Activated B cell treated with CpG ODN at 0.5 μM for 24 hours (primary cell): Measurements from ENCODE around the gene MRPL23. TPM values are rescaled to one million over a fixed set of nuclear protein-coding genes. Genes with fewer than 3 reads are reported as not detected.

ENCODE experiments used
- ATAC-seq: fragments of 200-7000 bp; cut with Tn5 transposase; one replicate; pipeline ENCODE4 v1.10.0; 2021; ENCODE audit warnings: low read depth, mild to moderate bottlenecking, moderate library complexity
- CTCF ChIA-PET: fragments of 350-600 bp; sonication (Branson Sonifier 250); formaldehyde crosslinking; loops from one replicate; lab custom pipeline; 2021; ENCODE audit warnings: antibody characterized with exemption; lab: Charles Lee
- POLR2A ChIA-PET: fragments of 350-600 bp; sonication (Branson Sonifier 250); formaldehyde crosslinking; loops from one replicate; lab custom pipeline; 2021; ENCODE audit warnings: antibody characterized with exemption; lab: Charles Lee
- DNase-seq: peaks from one replicate; pipeline ENCODE4 v3.0.0; 2022
- H3K27ac Mint-ChIP-seq: one replicate; pipeline ENCODE4 v1.8.0; 2020; ENCODE audit warnings: mixed read lengths
- H3K27me3 Mint-ChIP-seq: one replicate; pipeline ENCODE4 v1.8.0; 2021; ENCODE audit warnings: mixed read lengths
- H3K36me3 Mint-ChIP-seq: one replicate; pipeline ENCODE4 v1.8.0; 2021; ENCODE audit warnings: low read depth, mixed read lengths
- H3K4me1 Mint-ChIP-seq: one replicate; pipeline ENCODE4 v1.8.0; 2021; ENCODE audit warnings: mixed read lengths
- H3K4me3 Mint-ChIP-seq: one replicate; pipeline ENCODE4 v1.8.0; 2020; ENCODE audit warnings: mild to moderate bottlenecking, mixed read lengths
- H3K9me3 Mint-ChIP-seq: one replicate; pipeline ENCODE4 v1.8.0; 2020; ENCODE audit warnings: mixed read lengths
- intact Hi-C: fragments of 100-400 bp; cut with micrococcal nuclease; formaldehyde crosslinking; loops from one replicate; pipeline ENCODE4 v1.15.1; 2024
- total RNA-seq: library from RNA; stranded (reverse); gene quantifications from 2 replicates; pipeline ENCODE4 v1.2.3, GENCODE V29; 2022
- TF ChIP-seq, protein P1 (sequence below): fragments of 200-600 bp; IDR thresholded peaks from one replicate; pipeline ENCODE4 v1.8.0; 2022; ENCODE audit warnings: antibody characterized with exemption, mild to moderate bottlenecking

The MRPL23 gene
- total RNA-seq, 1 donor from 2014 or later, result 89.8 TPM

DNA sequence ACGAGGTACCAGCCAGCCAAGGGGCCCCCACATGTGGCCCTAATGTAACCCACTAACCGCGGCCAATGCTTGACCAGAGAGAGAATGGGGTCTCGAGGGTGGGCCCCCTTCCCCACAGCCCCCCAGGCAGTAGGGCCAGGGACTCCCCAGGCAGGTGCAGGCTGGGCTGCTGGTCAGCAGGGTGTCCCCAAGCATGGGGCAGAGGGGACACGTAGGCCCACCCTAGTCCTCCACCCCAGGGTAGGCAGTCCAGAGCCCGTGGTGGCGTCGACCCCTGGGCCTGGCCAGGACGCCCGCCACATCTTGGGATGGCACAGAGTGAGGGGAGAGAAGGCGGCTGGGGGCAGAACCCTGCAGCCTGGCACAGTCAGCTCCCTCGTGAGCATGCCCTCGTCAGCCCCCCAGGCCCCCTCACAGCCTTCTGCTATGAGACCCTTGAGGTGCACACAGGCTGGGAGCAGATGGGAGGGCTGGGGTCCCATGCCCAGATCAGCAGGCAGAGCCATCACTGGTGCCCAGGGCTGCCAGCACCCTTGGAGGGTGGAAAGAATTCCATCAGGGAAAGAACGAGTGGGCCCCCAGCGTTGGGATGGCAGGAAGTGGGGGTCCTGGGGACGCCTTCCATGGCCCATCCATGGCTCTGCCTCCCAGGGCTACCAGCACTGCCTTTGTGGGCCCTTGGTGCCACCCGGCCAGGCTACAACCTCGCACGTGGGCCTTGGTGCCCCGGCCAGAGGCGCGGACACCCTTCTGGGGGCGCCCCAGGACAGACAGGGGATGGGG is 21.6 kb upstream of the MRPL23 start:
- H3K9me3 Mint-ChIP-seq, result no peaks in the 10 kb centered on the region
- no peaks in the 10 kb centered on the region for H3K36me3 Mint-ChIP-seq
- ChIA-PET POLR2A (no interaction called here), CTCF (no interaction called here)
- H3K4me1 Mint-ChIP-seq, result no peaks in the 10 kb centered on the region
- no peak for DNase-seq
- intact Hi-C loops, result no loop called here
- TF ChIP-seq, protein P1, sequence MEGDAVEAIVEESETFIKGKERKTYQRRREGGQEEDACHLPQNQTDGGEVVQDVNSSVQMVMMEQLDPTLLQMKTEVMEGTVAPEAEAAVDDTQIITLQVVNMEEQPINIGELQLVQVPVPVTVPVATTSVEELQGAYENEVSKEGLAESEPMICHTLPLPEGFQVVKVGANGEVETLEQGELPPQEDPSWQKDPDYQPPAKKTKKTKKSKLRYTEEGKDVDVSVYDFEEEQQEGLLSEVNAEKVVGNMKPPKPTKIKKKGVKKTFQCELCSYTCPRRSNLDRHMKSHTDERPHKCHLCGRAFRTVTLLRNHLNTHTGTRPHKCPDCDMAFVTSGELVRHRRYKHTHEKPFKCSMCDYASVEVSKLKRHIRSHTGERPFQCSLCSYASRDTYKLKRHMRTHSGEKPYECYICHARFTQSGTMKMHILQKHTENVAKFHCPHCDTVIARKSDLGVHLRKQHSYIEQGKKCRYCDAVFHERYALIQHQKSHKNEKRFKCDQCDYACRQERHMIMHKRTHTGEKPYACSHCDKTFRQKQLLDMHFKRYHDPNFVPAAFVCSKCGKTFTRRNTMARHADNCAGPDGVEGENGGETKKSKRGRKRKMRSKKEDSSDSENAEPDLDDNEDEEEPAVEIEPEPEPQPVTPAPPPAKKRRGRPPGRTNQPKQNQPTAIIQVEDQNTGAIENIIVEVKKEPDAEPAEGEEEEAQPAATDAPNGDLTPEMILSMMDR, result no peak
- peaks cover 19% of the 10 kb centered on the region for H3K27me3 Mint-ChIP-seq
- H3K4me3 Mint-ChIP-seq, result no peak overlapping the region
- H3K27ac Mint-ChIP-seq, result no peak overlapping the region
- no peak for ATAC-seq

GRCh38 chr11:1926156-1927025 is 20.7 kb upstream of the MRPL23 start:
- ATAC-seq, result no peak
- no peak for DNase-seq
- TF ChIP-seq, protein P1, result no peak
- Mint-ChIP-seq H3K9me3 (no peaks in the 10 kb centered on the region), H3K27me3 (peaks cover 19% of the 10 kb centered on the region), H3K27ac (no peak overlapping the region), H3K36me3 (no peaks in the 10 kb centered on the region), H3K4me1 (no peaks in the 10 kb centered on the region), H3K4me3 (no peak overlapping the region)
- intact Hi-C loops, result no loop called here
- ChIA-PET CTCF (no interaction called here), POLR2A (no interaction called here)

DNA sequence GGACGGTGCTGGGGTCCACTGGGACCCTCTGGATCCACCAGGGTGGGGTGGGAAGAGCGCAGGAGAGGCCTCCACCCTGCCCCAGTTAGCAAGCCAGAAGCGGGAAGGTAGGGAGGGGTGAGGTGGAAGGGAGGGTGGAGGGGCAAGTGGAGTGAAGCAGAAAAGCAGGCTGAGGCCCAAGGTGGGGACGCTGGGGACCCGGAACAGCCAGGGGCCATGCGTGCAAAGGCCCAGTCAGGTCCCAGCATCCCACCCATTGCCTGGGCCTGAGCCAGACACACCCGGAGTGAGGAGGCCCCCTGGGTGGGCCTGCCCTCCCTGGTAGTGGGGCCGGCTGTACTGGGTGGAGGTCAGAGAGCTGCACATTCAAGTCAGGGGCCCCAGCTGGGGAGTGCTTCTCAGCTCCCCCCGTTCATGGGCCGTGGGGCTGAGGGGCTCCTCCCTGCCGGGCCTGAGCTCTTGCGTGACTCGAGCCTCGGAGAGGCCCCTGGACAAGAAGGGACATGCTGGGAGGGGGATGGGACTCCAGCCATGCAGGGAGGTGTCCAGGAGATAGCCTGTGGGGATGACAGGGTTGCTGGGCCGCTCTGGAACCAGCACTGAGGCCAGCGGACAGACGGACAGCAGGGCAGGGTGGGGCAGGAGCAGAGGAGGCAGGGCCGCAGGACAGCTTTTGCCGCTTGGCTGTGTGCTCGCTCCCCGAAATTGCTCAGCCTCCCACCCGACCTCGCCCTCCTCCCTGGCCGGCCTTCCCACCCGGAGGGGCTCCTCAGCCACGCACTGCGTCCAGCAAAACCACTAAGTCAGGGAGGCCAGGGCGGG is 19.9 kb upstream of the MRPL23 start:
- POLR2A ChIA-PET, result no interaction called here
- Mint-ChIP-seq H3K27ac (no peak overlapping the region), H3K36me3 (no peaks in the 10 kb centered on the region), H3K4me3 (no peak overlapping the region), H3K27me3 (peaks cover 24% of the 10 kb centered on the region), H3K4me1 (no peaks in the 10 kb centered on the region), H3K9me3 (no peaks in the 10 kb centered on the region)
- no peak for DNase-seq
- ATAC-seq, result no peak
- intact Hi-C loops, result no loop called here
- CTCF ChIA-PET, result no interaction called here
- TF ChIP-seq, protein P1, result no peak

DNA sequence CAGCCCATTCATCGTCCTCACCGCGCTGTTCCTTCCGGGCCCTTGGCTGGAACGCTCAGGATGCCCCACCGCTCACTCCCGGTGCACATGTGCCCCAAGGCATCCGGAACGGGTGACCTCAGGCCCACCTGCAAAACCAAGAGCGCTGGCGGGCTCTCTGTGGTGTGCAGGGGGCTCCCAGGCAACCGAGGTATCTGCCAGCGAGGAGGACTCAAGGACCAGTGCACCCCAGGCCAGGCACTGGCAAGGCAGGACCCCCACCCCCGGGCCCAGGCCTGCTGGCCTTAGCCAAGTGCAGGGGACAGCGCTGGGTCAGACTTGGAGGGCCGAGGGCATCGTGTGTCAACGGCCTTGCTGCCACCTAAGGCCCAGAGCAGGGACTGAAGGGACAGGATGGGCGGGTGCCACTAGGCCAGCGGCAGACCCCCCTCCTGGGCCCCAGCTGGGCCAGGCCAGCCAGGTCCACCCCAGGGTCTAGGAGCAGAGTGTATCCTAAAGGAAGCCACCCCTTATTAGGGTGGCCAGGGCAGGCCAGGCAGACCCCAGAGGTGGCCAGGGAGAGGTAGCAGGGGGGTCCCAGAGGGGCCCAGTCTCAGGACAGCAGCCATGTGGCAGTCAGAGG is 19.2 kb upstream of the MRPL23 start:
- CTCF ChIA-PET, result no interaction called here
- Mint-ChIP-seq H3K9me3 (no peaks in the 10 kb centered on the region), H3K4me3 (no peak overlapping the region), H3K36me3 (no peaks in the 10 kb centered on the region), H3K27ac (no peak overlapping the region), H3K4me1 (no peaks in the 10 kb centered on the region), H3K27me3 (peaks cover 25% of the 10 kb centered on the region)
- no peak for DNase-seq
- POLR2A ChIA-PET, result no interaction called here
- intact Hi-C loops, result no loop called here
- ATAC-seq, result no peak
- TF ChIP-seq, protein P1, result no peak
